ENCODE results near the gene TNFRSF19. TPM values are rescaled to one million over a fixed set of nuclear protein-coding genes. Genes with fewer than 3 reads are reported as not detected.

Gene TNFRSF19
- total and polyA plus RNA-seq, 2 of the 8 experiments (the other 6 are each of a cell fraction or from before 2014, with no cell fraction given) = 0.50 to 0.95 TPM

- H3K27me3 ChIP-seq (replicated peaks in 1 of 4; ENCODE audit: control insufficient read depth in 3 of 4, extremely low read depth in 1 of 4, insufficient read depth in 3 of 4, low read length in 3 of 4) = no peaks in the 10 kb centered on the region
- H3K79me1 ChIP-seq (ENCODE audit: low read depth, low read length) = no peaks in the 10 kb centered on the region
- H3K4ac ChIP-seq (replicated peaks; ENCODE audit: insufficient read length, low read depth, low read length) = no peak overlapping the region
- no peak overlapping the region for H3K18ac ChIP-seq (ENCODE audit: extremely low read depth, low read length)
- no peaks in the 10 kb centered on the region for H4K20me1 ChIP-seq (replicated peaks in 1 of 2; ENCODE audit: control insufficient read depth in 1 of 2, insufficient read depth in 2 of 2, low read length in 2 of 2)
- no peak overlapping the region for H2AK5ac ChIP-seq (ENCODE audit: low read depth, low read length)
- H3K14ac ChIP-seq (ENCODE audit: insufficient read length) = no peak overlapping the region
- WGBS, 2 experiments (ENCODE audit: extremely low coverage in 1 of 2, insufficient coverage in 1 of 2, insufficient read length in 1 of 2, insufficient replicate concordance in 2 of 2, low coverage in 1 of 2, low lambda C conversion rate in 2 of 2, missing lambda C conversion rate in 1 of 2) = 100% methylated on average over 1 of the region's 1 CpG; no CpG with 5 or more reads in 1 of the 2 experiments
- ChIA-PET CTCF (ENCODE audit: partially characterized antibody) (interaction anchor here (0.6 to 2.9 kb wide), 6 partner anchors 10 to 90 kb away, joined by 3 to 12 read pairs (median 4); no protein-coding TSS in a partner anchor), POLR2A (ENCODE audit: partially characterized antibody) (no interaction called here)
- no peak overlapping the region for H2BK15ac ChIP-seq (ENCODE audit: low read length)
- no peak overlapping the region for H4K91ac ChIP-seq (replicated peaks; ENCODE audit: insufficient read length, low read length)
- H3K79me2 ChIP-seq (ENCODE audit: control insufficient read depth in 1 of 2, insufficient read depth in 2 of 2, low read length in 2 of 2) = no peaks in the 10 kb centered on the region
- H4K8ac ChIP-seq (ENCODE audit: extremely low read depth, insufficient read depth, low read length) = no peak overlapping the region
- no peak overlapping the region for H2BK5ac ChIP-seq (ENCODE audit: low read depth, low read length)
- H2BK20ac ChIP-seq (ENCODE audit: low read length) = no peak overlapping the region
- H3K23me2 ChIP-seq (ENCODE audit: low read depth, low read length) = no peaks in the 10 kb centered on the region
- H3K4me3 ChIP-seq (ENCODE audit: extremely low read depth in 1 of 4, insufficient read depth in 2 of 4, low read depth in 3 of 4, low read length in 4 of 4) = no peak overlapping the region
- DNase-seq (ENCODE audit: low read depth in 1 of 2, low spot score in 2 of 2) = no peak
- no peak overlapping the region for H3K27ac ChIP-seq (ENCODE audit: low read depth, low read length)
- H3K4me1 ChIP-seq (replicated peaks in 1 of 4; ENCODE audit: control insufficient read depth in 3 of 4, insufficient read depth in 4 of 4, low read length in 3 of 4) = peaks cover 4 to 12% (median 8%) of the 10 kb centered on the region in 4 experiments
- H2BK120ac ChIP-seq (replicated peaks; ENCODE audit: low read depth, low read length) = no peak overlapping the region
- H3K9ac ChIP-seq (replicated peaks in 1 of 4; ENCODE audit: extremely low read depth in 1 of 4, low read depth in 3 of 4, low read length in 3 of 4) = no peak overlapping the region
- H2AFZ ChIP-seq (ENCODE audit: low read length) = no peak overlapping the region
- no peak overlapping the region for H3K56ac ChIP-seq (replicated peaks; ENCODE audit: insufficient read length, low read depth, low read length)
- no peak for FAIRE-seq
- no peaks in the 10 kb centered on the region for H3K36me3 ChIP-seq (ENCODE audit: control insufficient read depth in 2 of 4, insufficient read depth in 4 of 4, low read length in 3 of 4)
- no peak overlapping the region for H3K4me2 ChIP-seq (ENCODE audit: insufficient read depth in 1 of 2, low read depth in 2 of 2, low read length in 2 of 2)
- H3K9me3 ChIP-seq (ENCODE audit: insufficient read depth in 2 of 2, low read depth in 1 of 2, low read length in 1 of 2) = no peaks in the 10 kb centered on the region
- TF ChIP-seq RXRA (IDR thresholded peaks at IDR 0.05; ENCODE audit: insufficient read depth, low read depth, low read length) = no peak
- TF ChIP-seq HDAC2 (IDR thresholded peaks at IDR 0.05; ENCODE audit: borderline replicate concordance in 1 of 2, low read depth in 2 of 2, low read length in 2 of 2) = no peak
- no peak for TF ChIP-seq SP1 (IDR thresholded peaks at IDR 0.05; ENCODE audit: low read depth, low read length)
- TF ChIP-seq RBBP5 (IDR thresholded peaks at IDR 0.05; ENCODE audit: borderline replicate concordance, low read depth, low read length) = no peak
- TF ChIP-seq SAP30 (IDR thresholded peaks at IDR 0.05; ENCODE audit: insufficient read depth, insufficient replicate concordance, low read length) = no peak
- TF ChIP-seq FOSL1 (IDR thresholded peaks at IDR 0.05; ENCODE audit: insufficient read depth, low read depth, low read length) = no peak
- no peak for TF ChIP-seq GTF2F1 (IDR thresholded peaks at IDR 0.05; ENCODE audit: borderline replicate concordance, low read depth, low read length)
- no peak for TF ChIP-seq TCF12 (IDR thresholded peaks at IDR 0.05; ENCODE audit: low read depth, low read length)
- no peak for TF ChIP-seq CREB1 (IDR thresholded peaks at IDR 0.05)
- TF ChIP-seq TAF1 (IDR thresholded peaks at IDR 0.05; ENCODE audit: low read depth, low read length) = no peak
- TF ChIP-seq CTBP2 (IDR thresholded peaks at IDR 0.05; ENCODE audit: borderline replicate concordance, insufficient read depth, insufficient read length, low read length) = no peak
- TF ChIP-seq EP300 (IDR thresholded peaks at IDR 0.05; ENCODE audit: borderline replicate concordance in 1 of 2, low read depth in 2 of 2, low read length in 2 of 2) = no peak
- no peak for TF ChIP-seq ZNF274 (IDR thresholded peaks at IDR 0.05; ENCODE audit: borderline replicate concordance, extremely low read depth, low read length)
- H2BK12ac ChIP-seq (ENCODE audit: low read depth, low read length) = no peak overlapping the region
- no peak overlapping the region for H4K5ac ChIP-seq (ENCODE audit: insufficient read length, low read depth, low read length)
- no peak overlapping the region for H3K23ac ChIP-seq (ENCODE audit: insufficient read length)
Measured at GRCh38 chr13:23697772-23698313, 127.6 kb downstream of the TNFRSF19 start.
